Neural cell (in vitro differentiated cells): Measurements from ENCODE around the gene APOB. TPM values are rescaled to one million over a fixed set of nuclear protein-coding genes. Genes with fewer than 3 reads are reported as not detected.

Experiments
- H2AFZ ChIP-seq: fragments of 200-600, 300-800 bp; sonication (generic), shearing (Covaris generic); 2 replicates; pipeline ENCODE4 v1.6.0; 2014; ENCODE audit warnings: low read depth, mild to moderate bottlenecking, antibody characterized with exemption, low read length, moderate library complexity
- H3F3A ChIP-seq: fragments of 200-600 bp; shearing (Covaris generic); 2 replicates; pipeline ENCODE4 v1.6.1; 2016; ENCODE audit warnings: mild to moderate bottlenecking, moderate library complexity, mixed read lengths, antibody characterized with exemption, low read length; ENCODE audit not compliant: insufficient read depth, poor library complexity, severe bottlenecking
- H3K27ac ChIP-seq: fragments of 200-600, 300-800 bp; sonication (generic), shearing (Covaris generic); 2 replicates; pipeline ENCODE4 v1.5.1; 2014; ENCODE audit warnings: mild to moderate bottlenecking, low read length, moderate library complexity
- H3K27me3 ChIP-seq: fragments of 300-800, 200-600 bp; sonication (generic), shearing (Covaris generic); 2 replicates; pipeline ENCODE4 v1.6.0; 2014; ENCODE audit warnings: mild to moderate bottlenecking, low read depth, low read length, moderate library complexity; ENCODE audit not compliant: insufficient read depth
- H3K36me3 ChIP-seq: fragments of 300-800, 200-600 bp; sonication (generic), shearing (Covaris generic); 2 replicates; pipeline ENCODE4 v1.5.1; 2014; ENCODE audit warnings: mild to moderate bottlenecking, antibody characterized with exemption, low read length, moderate library complexity; ENCODE audit not compliant: insufficient read depth
- H3K4me2 ChIP-seq: fragments of 300-800, 200-600 bp; sonication (generic), shearing (Covaris generic); 2 replicates; pipeline ENCODE4 v1.6.0; 2014; ENCODE audit warnings: mild to moderate bottlenecking, low read length
- H3K4me3 ChIP-seq: fragments of 300-800, 200-600 bp; sonication (generic), shearing (Covaris generic); 2 replicates; pipeline ENCODE4 v1.5.1; 2014; ENCODE audit warnings: mild to moderate bottlenecking, low read length, moderate library complexity
- H3K79me2 ChIP-seq: fragments of 200-600 bp; shearing (Covaris generic); replicated peaks from 2 replicates; pipeline ENCODE4 v1.6.0; 2014; ENCODE audit warnings: mild to moderate bottlenecking, low read length, moderate library complexity; ENCODE audit not compliant: insufficient read depth
- H3K9ac ChIP-seq: fragments of 300-800, 200-600 bp; sonication (generic), shearing (Covaris generic); 2 replicates; pipeline ENCODE4 v1.6.1; 2016; ENCODE audit warnings: mild to moderate bottlenecking, low read length, mixed read lengths
- H3K9me2 ChIP-seq: fragments of 200-600 bp; shearing (Covaris generic); 2 replicates; pipeline ENCODE4 v1.6.1; 2016; ENCODE audit warnings: mild to moderate bottlenecking, low read length, mixed read lengths; ENCODE audit not compliant: insufficient read depth
- H3K9me3 ChIP-seq: fragments of 200-600, 300-800 bp; sonication (generic), shearing (Covaris generic); 2 replicates; pipeline ENCODE4 v1.6.1; 2016; ENCODE audit warnings: mild to moderate bottlenecking, mixed run types, low read length, moderate library complexity, mixed read lengths
- H4K20me1 ChIP-seq: fragments of 200-600 bp; shearing (Covaris generic); 2 replicates; pipeline ENCODE4 v1.6.1; 2016; ENCODE audit warnings: mild to moderate bottlenecking, mixed run types; ENCODE audit not compliant: insufficient read depth
- EP300 ChIP-seq: fragments of 450-650 bp; conservative IDR thresholded peaks from 2 replicates; pipeline ENCODE4 v1.6.1; 2014; ENCODE audit warnings: antibody characterized with exemption, mild to moderate bottlenecking, moderate library complexity; ENCODE audit not compliant: poor library complexity, severe bottlenecking
- MXI1 ChIP-seq: fragments of 450-650 bp; conservative IDR thresholded peaks from 2 replicates; pipeline ENCODE4 v1.6.1; 2014; ENCODE audit warnings: antibody characterized with exemption, mild to moderate bottlenecking; ENCODE audit not compliant: poor library complexity, severe bottlenecking
- RAD21 ChIP-seq: fragments of 450-650 bp; conservative IDR thresholded peaks from 2 replicates; pipeline ENCODE4 v1.6.1; 2014; ENCODE audit warnings: antibody characterized with exemption, mild to moderate bottlenecking, moderate library complexity
- SMC3 ChIP-seq: fragments of 450-650 bp; conservative IDR thresholded peaks from 2 replicates; pipeline ENCODE4 v1.6.1; 2014; ENCODE audit warnings: antibody characterized with exemption, mild to moderate bottlenecking, moderate library complexity; ENCODE audit not compliant: poor library complexity
- TAF1 ChIP-seq: IDR thresholded peaks from 2 replicates; pipeline ENCODE4 v1.6.1; 2012; ENCODE audit warnings: low read depth
- polyA plus RNA-seq: library from polyadenylated mRNA; depleted of rRNA; stranded (reverse); fragments of >200 nt; gene quantifications from 2 replicates; pipeline ENCODE4 v1.2.3, GENCODE V29; 2014

APOB gene
- polyA plus RNA-seq, 1 donor from 2014 or later: not detected

DNA sequence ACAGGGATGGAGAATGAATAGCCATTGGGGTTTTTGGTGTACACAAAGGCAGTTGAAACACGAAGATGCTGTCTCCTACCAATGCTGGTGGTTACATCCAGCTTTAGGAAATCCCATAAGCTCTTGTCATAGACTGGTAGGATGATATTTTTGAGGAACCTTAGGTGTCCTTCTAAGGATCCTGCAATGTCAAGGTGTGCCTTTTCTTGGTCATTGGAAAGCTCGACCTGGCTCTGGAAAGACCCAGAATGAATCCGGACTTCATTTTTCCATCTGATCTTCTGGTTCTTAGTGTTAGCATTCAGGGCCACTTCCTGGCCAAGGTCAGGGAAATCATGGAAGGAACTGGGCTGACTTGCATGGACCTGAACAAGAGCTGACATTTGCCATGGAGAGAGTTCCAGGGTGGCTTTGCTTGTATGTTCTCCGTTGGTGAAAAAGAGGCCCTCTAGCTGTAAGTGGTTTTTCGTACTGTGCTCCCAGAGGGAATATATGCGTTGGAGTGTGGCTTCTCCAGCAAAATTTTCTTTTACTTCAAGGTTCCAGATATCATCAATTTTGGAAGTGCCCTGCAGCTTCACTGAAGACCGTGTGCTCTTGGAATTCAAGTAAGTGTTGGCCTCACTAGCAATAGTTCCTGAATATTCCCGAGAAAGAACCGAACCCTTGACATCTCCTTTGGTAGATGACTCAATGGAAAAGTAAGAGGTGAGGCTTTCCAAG is 38.0 kb downstream of the APOB start:
- Histone ChIP-seq H2AFZ (no peak overlapping the region), H3K9me3 (no peaks in the 10 kb centered on the region), H3K27me3 (peaks cover 4% of the 10 kb centered on the region), H3K79me2 (no peaks in the 10 kb centered on the region), H3F3A (no peaks in the 10 kb centered on the region), H3K4me2 (no peak overlapping the region), H3K36me3 (no peaks in the 10 kb centered on the region), H3K9ac (no peak overlapping the region), H3K4me3 (no peak overlapping the region), H4K20me1 (no peaks in the 10 kb centered on the region), H3K9me2 (no peaks in the 10 kb centered on the region), H3K27ac (no peak overlapping the region)
- TF ChIP-seq TAF1: no peak

DNA sequence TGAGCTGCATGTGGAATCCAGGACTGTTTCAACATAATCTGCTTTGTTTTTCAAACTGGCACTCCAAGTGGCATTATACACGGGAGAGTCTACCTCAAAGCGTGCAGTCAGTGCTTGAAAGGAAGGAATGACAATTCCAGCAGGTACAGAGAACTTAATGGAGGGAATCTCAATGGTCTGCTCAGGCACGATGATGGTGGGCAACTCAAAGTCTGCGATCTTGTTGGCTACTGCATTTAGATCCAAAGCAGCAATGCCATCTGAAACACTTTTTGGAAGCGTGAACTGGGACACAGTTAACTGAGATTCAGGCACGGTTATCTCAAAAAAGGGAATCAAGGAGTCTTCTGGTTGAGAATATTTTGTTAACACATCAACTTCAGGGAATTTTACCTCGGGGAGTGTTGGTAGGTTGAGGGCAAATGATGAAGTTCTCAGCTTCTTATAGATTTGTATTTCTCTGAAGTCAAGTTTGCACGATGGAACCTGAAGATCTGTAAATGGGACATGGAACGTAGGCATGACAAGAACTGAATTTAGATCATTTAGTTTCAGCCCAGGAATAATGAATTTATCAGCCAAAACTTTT is 38.7 kb downstream of the APOB start:
- Histone ChIP-seq H3K9me2 (no peaks in the 10 kb centered on the region), H3K9me3 (no peaks in the 10 kb centered on the region), H3K79me2 (no peaks in the 10 kb centered on the region), H3K4me2 (no peak overlapping the region), H2AFZ (no peak overlapping the region), H3F3A (no peaks in the 10 kb centered on the region), H3K9ac (no peak overlapping the region), H3K36me3 (no peaks in the 10 kb centered on the region), H3K27ac (no peak overlapping the region), H4K20me1 (no peaks in the 10 kb centered on the region), H3K4me3 (no peak overlapping the region), H3K27me3 (peaks cover 6% of the 10 kb centered on the region)
- no peak for TF ChIP-seq RAD21
- no peak for TF ChIP-seq EP300
- no peak for TF ChIP-seq MXI1

DNA sequence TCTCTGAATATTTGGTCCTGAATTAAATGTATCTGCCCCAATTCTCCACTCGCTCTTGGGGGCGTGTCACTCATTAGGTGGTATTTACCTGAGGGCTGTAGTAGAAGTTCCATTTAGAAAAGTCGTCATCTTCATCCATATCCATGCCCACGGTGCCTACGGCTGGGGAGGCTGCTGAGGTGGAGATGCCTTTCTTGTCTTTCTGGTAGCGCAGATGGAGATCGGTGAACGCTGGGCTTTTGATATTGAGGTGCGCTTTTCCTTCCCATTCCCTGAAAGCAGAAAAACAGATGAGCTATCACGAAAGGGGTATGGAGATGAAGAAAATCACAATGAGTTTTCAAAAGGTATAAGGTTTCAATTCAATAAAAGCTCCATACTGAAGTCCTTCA is 39.7 kb downstream of the APOB start:
- peaks cover 8% of the 10 kb centered on the region for H3K27me3 ChIP-seq
- H3K9me2 ChIP-seq: no peaks in the 10 kb centered on the region
- no peak overlapping the region for H3K9ac ChIP-seq
- no peak overlapping the region for H3K4me2 ChIP-seq
- no peaks in the 10 kb centered on the region for H3K36me3 ChIP-seq
- H3K4me3 ChIP-seq: no peak overlapping the region
- H3F3A ChIP-seq: no peaks in the 10 kb centered on the region
- no peaks in the 10 kb centered on the region for H3K79me2 ChIP-seq
- H3K9me3 ChIP-seq: no peaks in the 10 kb centered on the region
- no peaks in the 10 kb centered on the region for H4K20me1 ChIP-seq
- no peak overlapping the region for H2AFZ ChIP-seq
- TF ChIP-seq SMC3 (no peak), MXI1 (no peak)
- H3K27ac ChIP-seq: no peak overlapping the region

DNA sequence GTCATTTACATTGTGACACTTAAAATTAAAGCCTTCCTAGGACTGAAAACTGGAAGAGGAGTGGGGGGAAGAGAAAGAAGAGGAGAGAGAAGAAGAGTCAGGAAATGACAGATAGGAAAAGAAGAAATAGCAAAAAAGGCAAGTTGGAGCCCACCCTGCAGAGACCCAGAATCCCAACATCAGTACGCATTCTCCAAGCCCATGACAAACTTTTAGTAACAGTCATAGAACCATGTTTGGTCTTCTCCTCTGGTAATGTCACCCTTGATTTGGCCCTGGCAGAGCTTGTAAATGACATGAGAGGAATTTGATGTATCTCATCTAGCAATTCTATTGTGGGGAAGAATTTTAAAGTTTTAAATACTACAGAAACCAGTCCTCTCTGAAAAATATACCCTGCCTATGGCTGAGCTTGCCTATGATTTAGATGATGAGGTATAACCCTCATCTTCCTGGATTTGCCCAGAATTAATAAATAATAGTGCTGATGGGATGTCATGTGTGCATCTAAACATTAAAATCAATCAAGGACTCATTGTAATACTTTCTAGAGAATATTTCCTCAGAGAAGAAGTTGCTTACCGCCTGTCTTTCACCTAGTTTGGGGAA is 40.2 kb downstream of the APOB start:
- Histone ChIP-seq H3K9me2 (no peaks in the 10 kb centered on the region), H2AFZ (no peak overlapping the region), H3K36me3 (no peaks in the 10 kb centered on the region), H3K4me3 (no peak overlapping the region), H4K20me1 (no peaks in the 10 kb centered on the region), H3K27ac (no peak overlapping the region), H3K4me2 (no peak overlapping the region), H3F3A (no peaks in the 10 kb centered on the region), H3K9me3 (no peaks in the 10 kb centered on the region), H3K79me2 (no peaks in the 10 kb centered on the region), H3K9ac (no peak overlapping the region), H3K27me3 (peaks cover 8% of the 10 kb centered on the region)
- no peak for TF ChIP-seq RAD21
